ENCODE results near the gene EFS. TPM values are rescaled to one million over a fixed set of nuclear protein-coding genes. Genes with fewer than 3 reads are reported as not detected.

Gene EFS
- total RNA-seq, 1 experiment from 2014 or later: not detected

GRCh38 chr14:23308721-23309445 is 56.1 kb downstream of the EFS start:
- ChIA-PET POLR2A (no interaction called here), CTCF (no interaction called here)
- intact Hi-C loops (cut with micrococcal nuclease; ENCODE audit: unreplicated experiment) (no loop called here), in situ Hi-C loops (cut with HindIII; ENCODE audit: low pct_unique_long_range_greater_than_20kb, low sequenced_read_pairs) (no loop called here)
- Histone ChIP-seq H3K36me3 (ENCODE audit: control insufficient read depth, insufficient read depth, low read length) (peaks cover 5% of the 10 kb centered on the region), H3K9me3 (ENCODE audit: control insufficient read depth, insufficient read depth, low read depth, low read length) (no peaks in the 10 kb centered on the region), H3K27ac (ENCODE audit: low read length) (no peak overlapping the region), H3K27me3 (ENCODE audit: control insufficient read depth, insufficient read depth, low read length) (no peaks in the 10 kb centered on the region), H3K4me1 (ENCODE audit: control insufficient read depth, insufficient read depth, low read length) (peaks cover 16% of the 10 kb centered on the region), H3K4me3 (ENCODE audit: low read depth in 2 of 2, low read length in 2 of 2) (no peak overlapping the region)
- TSS peak; percentile 47 for BruUV-seq (replicated peaks)
- DNase-seq (ENCODE audit: low read depth, low spot score) (no peak), ATAC-seq (no peak)
- no peak for TF ChIP-seq POLR2AphosphoS5 (IDR thresholded peaks at IDR 0.05; ENCODE audit: low read depth, low read length)

GRCh38 chr14:23307687-23308644 is 57.0 kb downstream of the EFS start:
- Histone ChIP-seq H3K27me3 (ENCODE audit: control insufficient read depth, insufficient read depth, low read length) (no peaks in the 10 kb centered on the region), H3K9me3 (ENCODE audit: control insufficient read depth, insufficient read depth, low read depth, low read length) (no peaks in the 10 kb centered on the region), H3K4me1 (ENCODE audit: control insufficient read depth, insufficient read depth, low read length) (peaks cover 19% of the 10 kb centered on the region), H3K4me3 (ENCODE audit: low read depth in 2 of 2, low read length in 2 of 2) (peak overlapping the region; percentile 90 to 95), H3K27ac (ENCODE audit: low read length) (peak overlapping the region; percentile 97), H3K36me3 (ENCODE audit: control insufficient read depth, insufficient read depth, low read length) (peaks cover 5% of the 10 kb centered on the region)
- intact Hi-C loops (cut with micrococcal nuclease; ENCODE audit: unreplicated experiment) (no loop called here), in situ Hi-C loops (cut with HindIII; ENCODE audit: low pct_unique_long_range_greater_than_20kb, low sequenced_read_pairs) (no loop called here)
- DNase-seq (ENCODE audit: low read depth, low spot score) (no peak), ATAC-seq (no peak)
- ChIA-PET POLR2A (interaction anchor here (0.6 kb wide), 1 partner anchor 208 kb away, joined by 7 read pairs; no protein-coding TSS in a partner anchor), CTCF (no interaction called here)
- TF ChIP-seq REST (IDR thresholded peaks at IDR 0.05; ENCODE audit: insufficient read depth in 1 of 2, low read depth in 2 of 2, low read length in 1 of 2) (no peak), SIN3A (IDR thresholded peaks at IDR 0.05; ENCODE audit: borderline replicate concordance, insufficient read depth, low read depth, low read length) (no peak), CTCF (IDR thresholded peaks at IDR 0.05) (no peak)
- no TSS peak for BruUV-seq (replicated peaks)

Measured in Panc1 (cell line).